ENCODE measurements around the gene AATK.

Gene AATK

DNA sequence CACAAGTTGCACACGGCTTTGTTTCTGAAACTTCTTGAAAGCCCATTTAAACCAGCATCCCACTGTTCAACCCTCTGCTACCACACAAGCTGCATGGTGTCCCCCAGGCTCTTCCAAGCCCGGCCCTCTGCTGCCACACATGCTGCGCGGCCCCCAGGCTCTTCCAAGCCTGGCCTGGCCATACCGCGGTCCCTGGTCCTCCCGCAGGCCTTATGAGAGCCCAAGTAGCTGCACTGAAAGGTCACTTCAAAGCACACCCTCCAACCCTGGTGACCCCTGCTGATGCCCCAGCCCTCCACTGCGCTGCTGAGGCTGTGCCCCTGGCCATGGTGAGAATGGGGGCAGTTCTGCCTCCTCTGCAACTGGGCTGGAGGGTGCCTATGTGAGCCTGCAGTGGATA is 26.6 kb downstream of the AATK start:
- DNase-seq = no peak

DNA sequence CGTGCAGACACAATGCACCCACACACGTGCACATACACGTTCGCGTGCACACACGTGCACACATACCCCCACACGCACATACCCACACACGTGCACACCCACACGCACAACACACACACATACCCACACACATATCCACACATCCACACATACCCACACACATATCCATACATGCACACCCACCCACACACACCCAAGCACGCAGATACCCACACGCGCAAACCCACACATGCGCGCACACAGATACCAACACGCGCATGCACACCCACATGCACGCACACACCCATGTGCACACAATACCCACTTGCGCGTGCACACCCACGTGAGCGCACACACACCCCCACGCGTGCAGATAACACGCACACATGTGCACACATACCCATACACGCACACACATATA is 27.5 kb downstream of the AATK start:
- DNase-seq = no peak

- DNase-seq = no peak
These were observed 27.9 kb downstream of the AATK start for GRCh38 chr17:81138083-81138482.

DNA sequence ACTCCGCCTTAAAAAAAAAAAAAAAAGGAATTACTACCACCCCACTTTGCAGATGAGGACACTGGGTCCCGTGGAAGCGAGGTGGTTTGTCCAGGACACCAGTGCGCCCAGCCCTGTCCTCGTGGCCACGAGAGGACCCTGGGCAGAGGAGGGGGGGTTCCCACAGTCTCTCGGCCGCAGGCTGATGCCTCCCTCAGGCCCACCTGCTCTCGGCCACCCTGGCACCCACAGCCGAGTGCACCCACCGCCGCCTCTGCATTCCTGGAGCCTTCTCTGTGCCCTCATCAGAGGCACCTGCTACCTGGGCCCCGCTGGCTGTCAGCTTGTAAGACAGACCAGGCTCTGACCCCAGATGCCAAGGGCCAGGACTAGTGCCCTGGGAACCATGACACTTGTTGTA is 28.8 kb downstream of the AATK start:
- DNase-seq = no peak

- DNase-seq = no peak
These were observed 29.7 kb downstream of the AATK start for GRCh38 chr17:81136366-81136765.

- DNase-seq = no peak
These were observed 30.3 kb downstream of the AATK start for GRCh38 chr17:81135505-81136278.

- DNase-seq = no peak
These were observed 31.8 kb downstream of the AATK start for GRCh38 chr17:81134064-81134781.

- no peak for DNase-seq
These were observed 33.0 kb downstream of the AATK start for GRCh38 chr17:81132770-81133723.

DNA sequence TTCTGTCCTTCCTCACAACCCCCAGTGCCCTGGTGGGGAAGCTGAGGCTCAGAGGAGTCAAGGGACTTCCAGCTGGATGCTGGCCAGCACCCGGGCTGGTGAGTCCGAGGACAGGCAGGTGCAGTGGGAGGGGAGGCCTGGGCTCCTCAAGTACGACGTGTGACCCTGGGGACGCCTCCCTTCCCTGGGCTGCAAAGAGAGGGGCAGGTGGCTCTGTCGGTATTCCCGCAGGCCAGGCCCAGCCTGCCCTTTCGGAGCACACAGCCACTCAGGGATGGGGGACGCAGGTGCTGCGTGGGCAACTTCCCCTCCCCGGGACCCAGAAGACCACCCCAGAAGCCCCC is 33.9 kb downstream of the AATK start:
- DNase-seq = no peak

DNA sequence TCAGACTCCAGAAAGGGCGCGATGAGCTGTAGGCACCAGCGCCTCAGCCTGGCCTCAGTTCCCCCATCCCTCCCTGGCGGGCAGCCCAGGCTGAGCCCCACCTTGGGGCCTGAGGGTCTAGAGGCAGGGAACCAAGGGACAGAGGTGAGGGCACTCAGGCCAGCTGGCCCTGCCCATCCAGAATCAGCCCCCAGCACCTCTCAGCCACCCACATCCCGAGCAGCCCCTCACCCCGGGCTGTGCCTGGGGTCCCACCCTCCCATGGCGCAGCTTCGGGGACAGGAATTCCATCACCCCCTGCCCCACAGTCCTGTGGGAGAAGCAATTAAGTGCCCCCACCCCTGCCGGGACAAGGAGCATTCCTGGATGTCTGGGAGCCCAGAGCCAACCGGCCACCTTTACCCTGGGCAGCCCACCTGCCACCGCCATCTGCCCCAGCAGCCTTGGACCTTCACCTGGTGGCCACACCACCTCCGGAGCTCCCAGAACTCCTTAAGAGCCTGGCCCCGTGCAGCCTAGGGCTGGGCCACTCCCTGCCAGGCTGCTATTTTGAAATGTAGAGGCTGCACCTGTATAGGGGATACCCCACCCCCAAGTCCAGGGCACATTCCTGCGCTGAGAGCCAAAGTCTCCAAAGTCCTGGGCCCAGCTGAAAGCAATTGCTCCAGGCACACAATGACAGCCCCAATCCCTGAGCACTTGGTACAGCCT is 34.4 kb downstream of the AATK start:
- DNase-seq = no peak

DNA sequence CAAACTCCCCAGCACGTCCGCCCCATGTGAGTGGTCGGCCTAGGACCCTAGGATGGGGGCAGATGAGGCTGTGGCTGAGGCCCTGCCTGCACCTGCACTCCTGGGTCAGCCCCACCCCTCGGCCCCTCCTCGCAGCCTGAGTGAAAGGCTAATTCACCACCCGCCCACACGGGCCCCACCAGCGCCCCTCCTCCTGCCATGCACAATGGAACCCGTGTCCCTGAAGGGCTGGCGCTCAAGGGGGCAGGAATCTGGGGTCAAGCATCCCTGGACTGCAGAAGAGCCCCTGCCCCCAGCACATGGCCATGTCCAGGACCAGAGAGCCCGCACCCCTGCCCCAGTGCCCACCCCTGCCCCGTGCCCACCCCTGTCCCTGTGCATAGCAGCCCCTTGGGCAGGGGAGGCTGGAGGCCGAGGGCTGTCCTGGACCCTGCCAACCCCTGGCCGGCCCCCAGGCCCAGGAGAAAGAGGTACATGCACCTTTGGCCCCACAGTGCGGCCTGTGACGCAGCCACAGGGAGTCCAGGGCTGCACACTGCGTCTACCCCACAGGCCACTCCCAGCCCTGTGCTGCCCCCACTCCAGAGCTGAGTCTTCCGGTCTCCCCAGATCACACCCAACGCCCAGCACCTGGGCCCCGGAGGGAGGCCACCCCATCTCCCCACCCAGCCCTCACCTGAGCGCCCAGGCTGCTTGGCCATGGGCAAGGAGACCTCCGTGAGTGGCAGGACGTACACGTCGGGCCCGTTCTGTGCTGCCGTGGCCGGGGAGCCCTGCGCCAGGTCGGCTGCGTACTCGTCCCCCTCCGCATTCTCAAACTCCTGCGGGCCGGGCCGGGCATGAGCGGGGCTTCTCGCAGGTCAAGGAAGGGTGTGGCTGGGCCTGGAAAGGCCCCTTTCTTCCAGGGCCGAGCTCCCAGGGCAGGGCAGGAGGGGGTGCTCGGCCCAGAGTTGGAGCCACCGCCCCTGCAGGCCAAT is 35.3 kb downstream of the AATK start:
- DNase-seq = no peak

GRCh38 chr17:81129711-81130367 is 36.2 kb downstream of the AATK start:
- DNase-seq = no peak

DNA sequence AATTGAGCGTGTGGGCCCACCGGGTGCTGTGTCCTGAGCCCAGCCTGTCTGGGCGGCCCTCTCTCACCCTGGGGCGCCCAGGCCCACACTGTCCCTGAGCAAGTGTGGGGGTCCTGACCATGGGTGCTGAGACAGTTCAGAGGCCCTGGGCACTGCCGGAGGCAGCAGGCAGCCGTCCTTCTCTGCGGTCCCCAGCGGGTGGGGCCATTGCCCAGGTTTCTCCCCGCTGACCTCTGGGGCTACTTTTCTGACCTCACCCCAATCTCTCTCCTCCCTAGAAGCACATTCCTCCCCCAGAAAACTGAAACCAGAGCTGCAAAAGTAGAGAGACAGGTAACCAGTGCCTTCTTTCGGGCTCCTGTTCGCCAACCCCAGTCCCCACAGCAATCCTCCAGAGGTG is 36.7 kb downstream of the AATK start:
- DNase-seq = no peak

GRCh38 chr17:81128774-81129173 is 37.2 kb downstream of the AATK start:
- no peak for DNase-seq

GRCh38 chr17:81128338-81128737 is 37.7 kb downstream of the AATK start:
- DNase-seq = no peak

GRCh38 chr17:81127526-81128177 is 38.4 kb downstream of the AATK start:
- no peak for DNase-seq

DNA sequence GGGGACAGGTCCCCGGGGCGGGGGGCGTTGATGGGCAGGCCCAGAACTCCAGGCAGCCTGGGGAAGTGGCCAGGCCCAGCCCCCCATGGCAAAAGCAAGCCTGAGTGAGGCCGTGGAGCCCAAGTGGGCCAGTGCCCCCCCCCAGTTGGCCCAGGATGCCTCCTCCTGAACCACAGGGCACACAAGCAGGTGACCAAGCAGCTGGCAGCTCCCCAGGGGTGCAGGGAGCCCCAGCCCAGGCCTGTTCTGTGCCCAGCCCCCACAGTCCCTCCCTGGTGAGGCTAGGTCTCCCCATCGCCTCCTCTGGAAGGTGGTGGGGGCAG is 38.9 kb downstream of the AATK start:
- DNase-seq = no peak

DNA sequence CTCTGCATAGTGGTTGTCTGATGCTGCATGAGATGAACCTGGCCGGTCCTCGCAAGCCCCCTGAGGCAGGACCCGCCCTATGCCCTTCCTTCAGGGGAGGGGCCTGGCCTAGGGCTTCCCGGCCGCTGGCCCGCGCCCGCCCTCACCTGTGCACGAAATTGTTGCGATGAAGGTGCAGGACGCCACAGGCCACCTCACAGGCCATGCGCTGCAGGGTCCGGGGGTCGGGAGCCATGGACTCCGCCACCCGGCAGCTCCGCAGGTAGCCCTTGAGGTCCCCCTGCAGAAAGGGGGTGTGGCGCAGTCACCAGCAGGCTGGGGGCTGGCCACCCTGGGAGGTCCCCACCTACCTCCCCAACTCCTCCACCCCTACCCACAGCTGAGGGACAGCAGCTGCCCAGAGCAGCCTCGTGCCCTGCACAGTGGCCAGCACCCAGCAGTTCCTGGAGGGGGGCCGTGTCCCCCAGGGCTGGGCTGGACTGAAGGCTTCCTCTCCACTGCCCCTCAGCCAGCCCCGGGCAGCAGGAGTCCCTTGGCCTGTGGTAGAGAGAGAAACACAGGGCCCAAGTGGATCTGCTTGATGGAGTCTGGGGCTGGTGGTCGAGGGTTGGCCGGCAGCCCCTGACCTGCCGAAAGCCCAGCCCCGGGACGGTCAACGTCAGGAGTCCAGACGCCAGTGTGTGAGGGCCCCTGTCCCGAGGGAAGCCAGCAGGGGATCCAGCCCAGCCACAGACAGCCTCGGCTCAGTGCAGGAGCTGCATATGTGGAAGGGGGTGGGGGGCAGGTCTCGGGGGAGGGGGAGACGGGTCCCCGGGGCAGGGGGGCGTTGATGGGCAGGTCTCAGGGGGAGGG is 39.5 kb downstream of the AATK start:
- DNase-seq = no peak

DNA sequence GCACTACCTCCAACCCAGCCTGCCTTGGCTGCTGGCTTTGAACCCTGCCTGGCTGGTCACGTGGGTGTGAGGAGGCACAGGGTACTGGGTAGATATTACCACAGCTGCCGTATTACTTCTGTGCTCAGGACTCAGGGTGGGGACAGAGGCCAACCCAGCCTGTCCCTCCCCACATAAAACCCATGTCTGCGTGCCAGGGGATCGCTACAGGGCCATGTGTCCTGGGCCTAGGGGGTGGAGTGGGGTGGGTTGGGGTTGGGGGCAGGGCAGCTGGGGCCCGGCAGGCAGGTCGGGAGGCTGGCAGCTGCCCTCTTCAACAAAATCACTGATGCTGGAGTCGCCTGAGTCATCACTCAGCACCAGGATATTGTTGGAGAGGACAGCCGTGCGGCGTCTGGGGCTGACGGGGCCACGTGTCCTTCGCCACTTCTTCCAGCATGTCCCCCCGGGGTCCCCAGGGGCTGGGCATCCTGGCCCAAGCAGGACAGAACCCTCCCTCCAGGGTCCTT is 40.4 kb downstream of the AATK start:
- no peak for DNase-seq
